Endothelial cell of umbilical vein (primary cell): ENCODE data around the gene SOX11. TPM values are rescaled to one million over a fixed set of nuclear protein-coding genes. Genes with fewer than 3 reads are reported as not detected.

Experiments
- BruUV-seq: library from RNA; stranded (reverse); fragments of 400-500 nt; replicated peaks from 2 replicates; lab custom pipeline; 2021; lab: Mats Ljungman, UMichigan
- CTCF ChIA-PET: fragments of 300-600, 350-600 bp; sonication (Branson Sonifier 250); formaldehyde crosslinking; loops from one replicate; lab custom pipeline; 2021; ENCODE audit warnings: antibody characterized with exemption, inconsistent platforms; lab: Charles Lee
- POLR2A ChIA-PET: fragments of 300-600, 350-600 bp; sonication (Branson Sonifier 250); formaldehyde crosslinking; loops from one replicate; lab custom pipeline; 2021; ENCODE audit warnings: antibody characterized with exemption, inconsistent platforms; lab: Charles Lee
- DNase-seq: peaks from one replicate; pipeline ENCODE4 v3.0.0-alpha.2; 2011; ENCODE audit warnings: low read depth, low spot score
- FAIRE-seq: peaks from 2 replicates; lab custom pipeline; 2011; peaks lifted over from hg19 to GRCh38; lab: Jason Lieb, UNC
- H2AFZ ChIP-seq: 2 replicates; pipeline ENCODE4 v1.6.0; 2012; ENCODE audit warnings: low read depth, low read length, control low read depth, inconsistent platforms
- H3K27ac ChIP-seq: 2 replicates; pipeline ENCODE4 v1.5.1; 2011; ENCODE audit warnings: low read depth, mild to moderate bottlenecking, control low read depth, low read length, moderate library complexity; ENCODE audit not compliant: insufficient read depth
- H3K27me3 ChIP-seq, 2 experiments: 2 replicates each; pipeline versions ENCODE4 v1.6.0 to v1.6.1; 2011; ENCODE audit warnings: low read length in 2 of 2, mixed read lengths in 1 of 2; ENCODE audit not compliant: control insufficient read depth in 2 of 2, insufficient read depth in 2 of 2
- H3K36me3 ChIP-seq, 2 experiments: 2 replicates in 1 of 2; 3 replicates in 1 of 2; pipeline ENCODE4 v1.5.1; 2011; ENCODE audit warnings: low read length in 2 of 2, mild to moderate bottlenecking in 1 of 2, moderate library complexity in 1 of 2; ENCODE audit not compliant: control insufficient read depth in 2 of 2, insufficient read depth in 2 of 2; ENCODE audit errors: extremely low read depth in 1 of 2
- H3K4me1 ChIP-seq: 3 replicates; pipeline ENCODE4 v1.5.1; 2011; ENCODE audit warnings: mild to moderate bottlenecking, low read length; ENCODE audit not compliant: control insufficient read depth, insufficient read depth; ENCODE audit errors: extremely low read depth
- H3K4me2 ChIP-seq: 2 replicates; pipeline ENCODE4 v1.6.1; 2011; ENCODE audit warnings: low read length, control low read depth, mixed read lengths; ENCODE audit not compliant: insufficient read depth
- H3K4me3 ChIP-seq, 3 experiments: fragments of 200-600 bp in 1 of 3; sonication (generic), shearing (Covaris generic) in 1 of 3; replicated peaks in 1 of 3; 2 replicates each; pipeline ENCODE4 v1.5.1; 2011 to 2016; ENCODE audit warnings: control low read depth in 3 of 3, low read length in 3 of 3, mild to moderate bottlenecking in 2 of 3, inconsistent platforms in 1 of 3, low read depth in 1 of 3, moderate library complexity in 1 of 3; ENCODE audit not compliant: insufficient read depth in 1 of 3
- H3K79me2 ChIP-seq: 2 replicates; pipeline ENCODE4 v1.6.0; 2012; ENCODE audit warnings: low read length, inconsistent platforms; ENCODE audit not compliant: control insufficient read depth, insufficient read depth
- H3K9ac ChIP-seq: replicated peaks from 2 replicates; pipeline ENCODE3; 2011; ENCODE audit warnings: low read length, control low read depth; ENCODE audit not compliant: insufficient read depth; ENCODE audit errors: extremely low read depth
- H3K9me1 ChIP-seq: replicated peaks from 3 replicates; pipeline ENCODE4 v1.6.0; 2011; ENCODE audit warnings: mild to moderate bottlenecking, low read length; ENCODE audit not compliant: control insufficient read depth, insufficient read depth; ENCODE audit errors: extremely low read depth
- H3K9me3 ChIP-seq: replicated peaks from 2 replicates; pipeline ENCODE4 v1.5.1; 2012; ENCODE audit warnings: low read length, inconsistent platforms; ENCODE audit not compliant: control insufficient read depth, insufficient read depth
- H4K20me1 ChIP-seq: replicated peaks from 2 replicates; pipeline ENCODE3; 2011; ENCODE audit warnings: mild to moderate bottlenecking, low read length; ENCODE audit not compliant: control insufficient read depth, insufficient read depth; ENCODE audit errors: extremely low read depth
- EZH2 ChIP-seq: IDR thresholded peaks from 2 replicates; pipeline ENCODE4 v1.6.1; 2012; ENCODE audit warnings: borderline replicate concordance, low read depth, mild to moderate bottlenecking, moderate library complexity, low read length, inconsistent platforms; ENCODE audit not compliant: severe bottlenecking
- JUN ChIP-seq: IDR thresholded peaks from 2 replicates; pipeline ENCODE4 v1.6.1; 2011; ENCODE audit warnings: borderline replicate concordance, low read depth; ENCODE audit not compliant: insufficient read length, insufficient read depth
- MYC ChIP-seq: IDR thresholded peaks from one replicate; pipeline ENCODE4 v1.6.1; 2011; ENCODE audit warnings: mild to moderate bottlenecking, low read depth, low read length
- POLR2A ChIP-seq: IDR thresholded peaks from 2 replicates; pipeline ENCODE4 v1.6.1; 2012; ENCODE audit warnings: low read depth, mild to moderate bottlenecking, control low read depth, low read length
- dilution Hi-C: fragments of 300-500 bp; cut with MboI; formaldehyde crosslinking; loops from one replicate; pipeline ENCODE4 v1.15.0; 2019; ENCODE audit warnings: low sequenced_read_pairs; ENCODE audit not compliant: extremely low pct_ligation_motif_present
- intact Hi-C: fragments of 100-400 bp; cut with micrococcal nuclease; formaldehyde crosslinking; loops from one replicate; pipeline ENCODE4 v1.10.0; 2022
- polyA plus RNA-seq, 4 experiments: library from polyadenylated mRNA; depleted of rRNA in 3 of 4; stranded (reverse) in 3 of 4; unstranded in 1 of 4; fragments of >200 nt; gene quantifications; 2 replicates each; pipeline versions ENCODE4 v1.2.1 to v1.2.3, GENCODE V29; 2011 to 2012; ENCODE audit warnings: missing spikeins in 1 of 4
- total RNA-seq: library from RNA; stranded (reverse); gene quantifications from 2 replicates; pipeline ENCODE4 v1.2.3, GENCODE V29; 2021

The SOX11 gene
- total and polyA plus RNA-seq, 2 donors (not counting 3 experiments of a cell fraction or from before 2014, with no cell fraction given), result not detected

DNA sequence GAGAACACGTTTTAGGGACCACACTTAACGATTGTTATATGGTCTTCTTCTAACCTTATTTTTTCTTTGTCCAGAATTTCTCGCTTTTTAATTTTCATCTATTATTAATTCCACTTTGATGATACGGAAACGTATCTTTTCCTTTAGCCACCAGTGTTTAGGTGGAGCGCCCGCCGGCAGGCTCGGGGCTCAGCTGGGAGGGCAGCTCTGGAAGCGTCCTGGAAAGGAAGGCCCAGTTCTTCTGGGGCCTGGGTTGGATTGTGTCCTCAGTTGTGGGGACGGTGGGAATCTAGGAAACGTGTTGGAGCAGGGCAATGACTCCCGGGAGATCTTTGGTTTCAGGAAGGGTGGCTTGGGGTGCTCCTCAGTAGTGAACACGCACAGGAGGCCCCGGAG, 19.4 kb upstream of the SOX11 start:
- Histone ChIP-seq H3K79me2 (no peaks in the 10 kb centered on the region), H3K4me1 (no peaks in the 10 kb centered on the region), H3K36me3 (no peaks in the 10 kb centered on the region), H3K27me3 (no peaks in the 10 kb centered on the region), H3K9ac (no peak overlapping the region), H3K4me3 (no peak overlapping the region), H3K9me3 (peaks cover 2% of the 10 kb centered on the region), H2AFZ (no peak overlapping the region), H3K4me2 (no peak overlapping the region), H4K20me1 (no peaks in the 10 kb centered on the region), H3K27ac (no peak overlapping the region), H3K9me1 (no peaks in the 10 kb centered on the region)
- no TSS peak for BruUV-seq
- POLR2A ChIA-PET, result no interaction called here
- no peak for TF ChIP-seq POLR2A
- no peak for TF ChIP-seq EZH2
- no peak for TF ChIP-seq MYC
- TF ChIP-seq JUN, result no peak
- dilution Hi-C loops, result no loop called here
- DNase-seq (no peak), FAIRE-seq (no peak)
- intact Hi-C loops, result no loop called here
- CTCF ChIA-PET, result no interaction called here

DNA sequence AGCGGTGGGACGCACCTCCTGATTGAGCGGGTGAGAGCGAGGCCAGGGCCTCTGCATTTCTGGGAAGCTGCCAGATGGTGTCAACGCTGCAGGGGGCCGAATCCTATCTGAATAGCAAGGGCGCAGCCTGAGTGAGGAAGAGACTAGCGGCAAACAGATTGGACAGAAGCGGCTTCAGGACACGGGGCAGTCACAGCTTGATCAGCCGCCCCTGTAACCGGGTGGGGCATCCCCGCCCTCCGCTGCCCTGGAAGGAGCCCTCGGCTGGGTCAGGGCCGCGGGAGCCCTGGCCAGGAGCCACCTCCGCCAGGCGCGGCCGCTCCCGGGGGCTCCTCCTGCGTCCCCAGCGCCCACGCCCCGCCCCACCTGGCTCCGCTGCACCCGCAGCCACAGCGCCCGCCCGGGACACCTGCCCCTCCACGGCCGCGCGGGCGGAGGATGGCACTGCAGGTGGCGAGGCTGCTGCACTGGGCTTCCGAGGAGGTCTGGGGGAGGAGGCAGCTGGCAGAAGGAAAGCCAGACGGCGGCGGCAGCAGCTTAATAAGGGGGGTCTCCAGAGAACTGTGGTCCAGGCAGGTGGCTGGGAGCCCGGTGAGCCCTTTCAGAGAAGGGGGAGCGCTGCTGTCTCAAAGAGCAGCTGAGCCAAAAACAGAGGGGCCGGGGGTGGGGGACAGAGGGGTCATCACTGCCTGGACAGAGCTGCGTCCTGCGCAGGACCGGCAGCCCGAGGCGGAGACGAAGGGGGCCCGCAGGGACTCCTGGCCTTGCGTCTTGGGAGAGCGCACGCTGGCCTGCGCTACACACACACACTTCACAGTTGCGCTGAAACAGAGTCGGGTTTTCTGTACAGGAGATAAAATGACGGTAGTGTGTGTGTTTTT, 18.8 kb upstream of the SOX11 start:
- H3K79me2 ChIP-seq, result no peaks in the 10 kb centered on the region
- DNase-seq (no peak), FAIRE-seq (no peak)
- H3K9ac ChIP-seq, result no peak overlapping the region
- dilution Hi-C loops, result no loop called here
- no peaks in the 10 kb centered on the region for H4K20me1 ChIP-seq
- H3K4me1 ChIP-seq, result no peaks in the 10 kb centered on the region
- ChIA-PET POLR2A (no interaction called here), CTCF (no interaction called here)
- H3K4me2 ChIP-seq, result no peak overlapping the region
- H3K27ac ChIP-seq, result no peak overlapping the region
- BruUV-seq, result no TSS peak
- H3K9me3 ChIP-seq, result peaks cover 2% of the 10 kb centered on the region
- H3K9me1 ChIP-seq, result no peaks in the 10 kb centered on the region
- intact Hi-C loops, result no loop called here
- no peak overlapping the region for H3K4me3 ChIP-seq
- H2AFZ ChIP-seq, result no peak overlapping the region
- no peaks in the 10 kb centered on the region for H3K36me3 ChIP-seq
- TF ChIP-seq POLR2A (no peak), EZH2 (no peak)
- no peaks in the 10 kb centered on the region for H3K27me3 ChIP-seq
